SU-DHL-6 (cell line): Measurements from ENCODE around the gene GJB1.
"Not testable (repeated sequence)": the region's sequence is repeated elsewhere in the genome, so short reads cannot be mapped to it uniquely, and the experiment has no call there.

Experiments
- EZH2phosphoT487 ChIP-seq: fragments of 200-600 bp; sonication (generic), shearing (Covaris generic); conservative IDR thresholded peaks from 2 replicates; pipeline ENCODE4 v1.6.1; 2018; ENCODE audit warnings: mild to moderate bottlenecking, antibody characterized with exemption, low read length, moderate library complexity, mixed read lengths
- TF ChIP-seq, protein P1 (sequence below): fragments of 200-600 bp; sonication (generic); IDR thresholded peaks from one replicate; pipeline ENCODE4 v1.5.1; 2017; ENCODE audit warnings: antibody characterized with exemption, mild to moderate bottlenecking, low read length, moderate library complexity; ENCODE audit not compliant: insufficient read depth, poor library complexity, severe bottlenecking

DNA sequence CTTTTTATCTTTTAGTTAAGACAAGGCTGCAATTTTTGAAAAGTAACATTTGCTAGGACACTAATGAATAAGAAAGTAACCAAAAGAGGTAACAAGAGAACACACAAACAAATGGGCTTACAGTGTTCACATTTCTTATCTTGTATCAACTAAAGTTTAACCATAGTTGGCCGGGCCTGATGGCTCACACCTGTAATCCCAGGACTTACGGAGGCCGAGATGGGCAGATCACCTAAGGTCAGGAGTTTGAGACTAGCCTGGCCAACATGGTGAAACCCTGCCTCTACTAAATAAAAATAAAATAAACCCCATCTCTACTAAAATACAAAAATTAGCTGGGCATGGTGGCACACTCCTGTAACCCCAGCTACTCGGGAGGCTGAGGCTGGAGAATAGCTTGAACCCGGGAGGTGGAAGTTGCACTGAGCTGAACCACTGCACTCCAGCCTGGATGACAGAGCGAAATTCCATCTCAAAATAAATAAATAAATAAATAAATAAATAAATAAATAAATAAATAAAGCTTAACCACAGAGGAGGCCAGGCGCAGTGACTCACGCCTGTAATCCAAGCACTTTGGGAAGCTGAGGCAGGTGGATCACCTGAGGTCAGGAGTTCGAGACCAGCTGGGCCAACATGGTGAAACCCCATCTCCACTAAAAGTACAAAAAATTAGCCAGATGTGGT is 42.3 kb upstream of the GJB1 start:
- TF ChIP-seq, protein P1, sequence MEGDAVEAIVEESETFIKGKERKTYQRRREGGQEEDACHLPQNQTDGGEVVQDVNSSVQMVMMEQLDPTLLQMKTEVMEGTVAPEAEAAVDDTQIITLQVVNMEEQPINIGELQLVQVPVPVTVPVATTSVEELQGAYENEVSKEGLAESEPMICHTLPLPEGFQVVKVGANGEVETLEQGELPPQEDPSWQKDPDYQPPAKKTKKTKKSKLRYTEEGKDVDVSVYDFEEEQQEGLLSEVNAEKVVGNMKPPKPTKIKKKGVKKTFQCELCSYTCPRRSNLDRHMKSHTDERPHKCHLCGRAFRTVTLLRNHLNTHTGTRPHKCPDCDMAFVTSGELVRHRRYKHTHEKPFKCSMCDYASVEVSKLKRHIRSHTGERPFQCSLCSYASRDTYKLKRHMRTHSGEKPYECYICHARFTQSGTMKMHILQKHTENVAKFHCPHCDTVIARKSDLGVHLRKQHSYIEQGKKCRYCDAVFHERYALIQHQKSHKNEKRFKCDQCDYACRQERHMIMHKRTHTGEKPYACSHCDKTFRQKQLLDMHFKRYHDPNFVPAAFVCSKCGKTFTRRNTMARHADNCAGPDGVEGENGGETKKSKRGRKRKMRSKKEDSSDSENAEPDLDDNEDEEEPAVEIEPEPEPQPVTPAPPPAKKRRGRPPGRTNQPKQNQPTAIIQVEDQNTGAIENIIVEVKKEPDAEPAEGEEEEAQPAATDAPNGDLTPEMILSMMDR: not testable (repeated sequence)
- not testable (repeated sequence) for TF ChIP-seq EZH2phosphoT487
